Mesenchymal stem cell (in vitro differentiated cells and primary cell): ENCODE data around the gene ZEB1.

Experiments used
- DNase-seq: peaks from one replicate; pipeline ENCODE4 v3.0.0-alpha.2; 2013
- H2AFZ ChIP-seq: one replicate; pipeline ENCODE4 v1.6.1; 2013; ENCODE audit warnings: low read depth, mild to moderate bottlenecking, control low read depth, inconsistent platforms, low read length, moderate library complexity
- H2AK5ac ChIP-seq: 2 replicates; pipeline ENCODE4 v1.6.1; 2013; ENCODE audit warnings: low read length, moderate library complexity, mild to moderate bottlenecking, inconsistent platforms; ENCODE audit not compliant: severe bottlenecking
- H2BK120ac ChIP-seq: one replicate; pipeline ENCODE4 v1.6.1; 2013; ENCODE audit warnings: low read depth, mild to moderate bottlenecking, inconsistent platforms, low read length, moderate library complexity
- H2BK12ac ChIP-seq, 2 experiments: one replicate each; pipeline ENCODE4 v1.6.1; 2013; ENCODE audit warnings: inconsistent platforms in 2 of 2, low read length in 2 of 2, mild to moderate bottlenecking in 2 of 2, moderate library complexity in 2 of 2, control low read depth in 1 of 2
- H2BK15ac ChIP-seq: one replicate; pipeline ENCODE4 v1.6.1; 2013; ENCODE audit warnings: mild to moderate bottlenecking, low read depth, inconsistent platforms; ENCODE audit not compliant: poor library complexity, severe bottlenecking
- H2BK5ac ChIP-seq: 2 replicates; pipeline ENCODE4 v1.6.1; 2013; ENCODE audit warnings: low read depth, mild to moderate bottlenecking, low read length, control low read depth, inconsistent platforms; ENCODE audit not compliant: poor library complexity, severe bottlenecking
- H3K14ac ChIP-seq, 2 experiments: one replicate each; pipeline ENCODE4 v1.6.1; 2013; ENCODE audit warnings: inconsistent platforms in 2 of 2, low read length in 2 of 2, control low read depth in 1 of 2, mild to moderate bottlenecking in 1 of 2, moderate library complexity in 1 of 2
- H3K18ac ChIP-seq, 2 experiments: one replicate each; pipeline ENCODE4 v1.6.1; 2013; ENCODE audit warnings: inconsistent platforms in 2 of 2, low read length in 2 of 2, control low read depth in 1 of 2, low read depth in 1 of 2, mild to moderate bottlenecking in 1 of 2
- H3K23ac ChIP-seq, 2 experiments: one replicate each; pipeline ENCODE4 v1.6.1; 2013; ENCODE audit warnings: inconsistent platforms in 2 of 2, low read length in 2 of 2, mild to moderate bottlenecking in 2 of 2, moderate library complexity in 2 of 2, control low read depth in 1 of 2
- H3K27ac ChIP-seq: 2 replicates; pipeline ENCODE4 v1.5.1; 2013; ENCODE audit warnings: mild to moderate bottlenecking, moderate library complexity, low read length, control low read depth, inconsistent platforms; ENCODE audit not compliant: poor library complexity, severe bottlenecking
- H3K27me3 ChIP-seq, 2 experiments: 2 replicates each; pipeline versions ENCODE4 v1.6.1 to v1.7.0; 2013; ENCODE audit warnings: low read length in 2 of 2, mild to moderate bottlenecking in 2 of 2, moderate library complexity in 2 of 2, control low read depth in 1 of 2, inconsistent platforms in 1 of 2; ENCODE audit not compliant: control insufficient read depth in 1 of 2, insufficient read depth in 1 of 2
- H3K36me3 ChIP-seq, 2 experiments: 2 replicates each; pipeline versions ENCODE4 v1.6.1 to v1.7.0; 2013; ENCODE audit warnings: low read length in 2 of 2, control low read depth in 1 of 2, inconsistent platforms in 1 of 2, low read depth in 1 of 2, mild to moderate bottlenecking in 1 of 2; ENCODE audit not compliant: insufficient read depth in 2 of 2, control insufficient read depth in 1 of 2
- H3K4ac ChIP-seq, 2 experiments: one replicate each; pipeline ENCODE4 v1.6.1; 2013; ENCODE audit warnings: inconsistent platforms in 2 of 2, low read length in 2 of 2, mild to moderate bottlenecking in 2 of 2, moderate library complexity in 2 of 2, control low read depth in 1 of 2, low read depth in 1 of 2
- H3K4me1 ChIP-seq: 2 replicates; pipeline ENCODE4 v1.6.1; 2013; ENCODE audit warnings: low read depth, low read length, control low read depth; ENCODE audit not compliant: control insufficient read depth, insufficient read depth
- H3K4me2 ChIP-seq: 2 replicates; pipeline ENCODE4 v1.6.1; 2013; ENCODE audit warnings: low read length, mild to moderate bottlenecking, inconsistent platforms; ENCODE audit not compliant: poor library complexity, severe bottlenecking
- H3K4me3 ChIP-seq, 2 experiments: 2 replicates each; pipeline versions ENCODE4 v1.5.1 to v1.7.0; 2013; ENCODE audit warnings: low read length in 2 of 2, mild to moderate bottlenecking in 2 of 2, control low read depth in 1 of 2, low read depth in 1 of 2; ENCODE audit not compliant: insufficient read depth in 1 of 2
- H3K79me1 ChIP-seq: replicated peaks from 2 replicates; pipeline ENCODE4 v1.6.1; 2013; ENCODE audit warnings: mild to moderate bottlenecking, control low read depth, low read length, inconsistent platforms; ENCODE audit not compliant: poor library complexity, severe bottlenecking
- H3K9ac ChIP-seq: 2 replicates; pipeline ENCODE4 v1.7.0; 2013; ENCODE audit warnings: mild to moderate bottlenecking, low read length, moderate library complexity
- H3K9me3 ChIP-seq: 2 replicates; pipeline ENCODE4 v1.7.0; 2013; ENCODE audit warnings: mild to moderate bottlenecking, low read length; ENCODE audit not compliant: control insufficient read depth
- H4K8ac ChIP-seq: one replicate; pipeline ENCODE4 v1.6.1; 2013; ENCODE audit warnings: inconsistent platforms, mild to moderate bottlenecking, low read length, moderate library complexity
- H4K91ac ChIP-seq: one replicate; pipeline ENCODE4 v1.6.1; 2013; ENCODE audit warnings: mild to moderate bottlenecking, low read length, inconsistent platforms
- WGBS: methylation state at CpG from one replicate; pipeline ENCODE4 v1.1.7; 2013; ENCODE audit warnings: mixed read lengths; 5-methylcytosine and 5-hydroxymethylcytosine counted together

ZEB1 gene

GRCh38 chr10:31477584-31477983 lies 158.6 kb downstream of the ZEB1 start:
- Histone ChIP-seq H2BK15ac (no peak overlapping the region), H3K23ac (no peak overlapping the region), H2BK120ac (no peak overlapping the region), H3K14ac (no peak overlapping the region), H2BK5ac (no peak overlapping the region), H2BK12ac (no peak overlapping the region), H3K27ac (no peak overlapping the region), H3K27me3 (no peaks in the 10 kb centered on the region), H3K36me3 (peaks cover 0 to 46% of the 10 kb centered on the region in 2 experiments), H4K8ac (no peak overlapping the region), H3K4me2 (no peak overlapping the region), H4K91ac (no peak overlapping the region), H2AFZ (no peak overlapping the region), H3K4me1 (no peaks in the 10 kb centered on the region), H3K18ac (no peak overlapping the region), H3K79me1 (peaks cover 4% of the 10 kb centered on the region), H3K4ac (no peak overlapping the region), H3K9ac (no peak overlapping the region), H2AK5ac (no peak overlapping the region), H3K9me3 (peaks cover 12% of the 10 kb centered on the region), H3K4me3 (no peak overlapping the region)
- no peak for DNase-seq
- WGBS: 86% methylated on average over 1 of the region's 1 CpG

GRCh38 chr10:31479752-31480151 lies 160.7 kb downstream of the ZEB1 start:
- Histone ChIP-seq H2BK15ac (no peak overlapping the region), H3K14ac (no peak overlapping the region), H3K23ac (no peak overlapping the region), H3K9me3 (peaks cover 12% of the 10 kb centered on the region), H3K36me3 (peaks cover 0 to 59% of the 10 kb centered on the region in 2 experiments), H3K4me3 (no peak overlapping the region), H4K91ac (no peak overlapping the region), H4K8ac (no peak overlapping the region), H3K9ac (no peak overlapping the region), H3K4ac (no peak overlapping the region), H2AFZ (no peak overlapping the region), H3K18ac (no peak overlapping the region), H3K4me2 (no peak overlapping the region), H3K27ac (no peak overlapping the region), H2BK120ac (no peak overlapping the region), H3K27me3 (no peaks in the 10 kb centered on the region), H3K79me1 (peaks cover 8% of the 10 kb centered on the region), H2BK12ac (no peak overlapping the region), H3K4me1 (no peaks in the 10 kb centered on the region), H2AK5ac (no peak overlapping the region), H2BK5ac (no peak overlapping the region)
- no peak for DNase-seq

- no peak overlapping the region for H3K23ac ChIP-seq
- peaks cover 0 to 46% of the 10 kb centered on the region in 2 experiments for H3K36me3 ChIP-seq
- H2BK5ac ChIP-seq: no peak overlapping the region
- peaks cover 10% of the 10 kb centered on the region for H3K79me1 ChIP-seq
- H3K4me2 ChIP-seq: no peak overlapping the region
- H3K27me3 ChIP-seq: no peaks in the 10 kb centered on the region
- no peak overlapping the region for H3K27ac ChIP-seq
- H2BK12ac ChIP-seq: no peak overlapping the region
- no peak overlapping the region for H3K14ac ChIP-seq
- H3K4me3 ChIP-seq: no peak overlapping the region
- H3K9me3 ChIP-seq: no peaks in the 10 kb centered on the region
- no peak overlapping the region for H3K4ac ChIP-seq
- H3K9ac ChIP-seq: no peak overlapping the region
- no peak overlapping the region for H2BK15ac ChIP-seq
- no peaks in the 10 kb centered on the region for H3K4me1 ChIP-seq
- DNase-seq: no peak
- no peak overlapping the region for H4K91ac ChIP-seq
- H3K18ac ChIP-seq: no peak overlapping the region
- H2BK120ac ChIP-seq: no peak overlapping the region
- H2AK5ac ChIP-seq: no peak overlapping the region
- 83% methylated on average over 1 of the region's 2 CpGs for WGBS
- no peak overlapping the region for H4K8ac ChIP-seq
- H2AFZ ChIP-seq: no peak overlapping the region
These were observed 164.5 kb downstream of the ZEB1 start for GRCh38 chr10:31483546-31483945.

- Histone ChIP-seq H3K4me2 (no peak overlapping the region), H3K9me3 (no peaks in the 10 kb centered on the region), H3K4me1 (no peaks in the 10 kb centered on the region), H3K79me1 (peaks cover 10% of the 10 kb centered on the region), H3K27ac (no peak overlapping the region), H3K4me3 (no peak overlapping the region), H4K91ac (no peak overlapping the region), H3K14ac (no peak overlapping the region), H2BK5ac (no peak overlapping the region), H2BK15ac (no peak overlapping the region), H3K27me3 (no peaks in the 10 kb centered on the region), H3K9ac (no peak overlapping the region), H2BK12ac (no peak overlapping the region), H3K4ac (no peak overlapping the region), H2BK120ac (no peak overlapping the region), H3K23ac (no peak overlapping the region), H4K8ac (no peak overlapping the region), H2AFZ (no peak overlapping the region), H2AK5ac (no peak overlapping the region), H3K36me3 (peaks cover 0 to 46% of the 10 kb centered on the region in 2 experiments), H3K18ac (no peak overlapping the region)
- 98% methylated on average over 4 of the region's 4 CpGs for WGBS
- peak; percentile 27 for DNase-seq
These were observed 165.6 kb downstream of the ZEB1 start for GRCh38 chr10:31484431-31485135.
